Measurements from ENCODE around the gene HLF.

HLF gene

GRCh38 chr17:55282741-55283140, 18.0 kb downstream of the HLF start:
- H3K27ac ChIP-seq: no peak overlapping the region
- TF ChIP-seq, protein P1, sequence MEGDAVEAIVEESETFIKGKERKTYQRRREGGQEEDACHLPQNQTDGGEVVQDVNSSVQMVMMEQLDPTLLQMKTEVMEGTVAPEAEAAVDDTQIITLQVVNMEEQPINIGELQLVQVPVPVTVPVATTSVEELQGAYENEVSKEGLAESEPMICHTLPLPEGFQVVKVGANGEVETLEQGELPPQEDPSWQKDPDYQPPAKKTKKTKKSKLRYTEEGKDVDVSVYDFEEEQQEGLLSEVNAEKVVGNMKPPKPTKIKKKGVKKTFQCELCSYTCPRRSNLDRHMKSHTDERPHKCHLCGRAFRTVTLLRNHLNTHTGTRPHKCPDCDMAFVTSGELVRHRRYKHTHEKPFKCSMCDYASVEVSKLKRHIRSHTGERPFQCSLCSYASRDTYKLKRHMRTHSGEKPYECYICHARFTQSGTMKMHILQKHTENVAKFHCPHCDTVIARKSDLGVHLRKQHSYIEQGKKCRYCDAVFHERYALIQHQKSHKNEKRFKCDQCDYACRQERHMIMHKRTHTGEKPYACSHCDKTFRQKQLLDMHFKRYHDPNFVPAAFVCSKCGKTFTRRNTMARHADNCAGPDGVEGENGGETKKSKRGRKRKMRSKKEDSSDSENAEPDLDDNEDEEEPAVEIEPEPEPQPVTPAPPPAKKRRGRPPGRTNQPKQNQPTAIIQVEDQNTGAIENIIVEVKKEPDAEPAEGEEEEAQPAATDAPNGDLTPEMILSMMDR (conservative IDR thresholded peaks at IDR 0.05): no peak

GRCh38 chr17:55283256-55283965, 18.7 kb downstream of the HLF start:
- no peak overlapping the region; the same call in 1 of the 2 replicates for H3K27ac ChIP-seq
- TF ChIP-seq, protein P1 (conservative IDR thresholded peaks at IDR 0.05): no peak

DNA sequence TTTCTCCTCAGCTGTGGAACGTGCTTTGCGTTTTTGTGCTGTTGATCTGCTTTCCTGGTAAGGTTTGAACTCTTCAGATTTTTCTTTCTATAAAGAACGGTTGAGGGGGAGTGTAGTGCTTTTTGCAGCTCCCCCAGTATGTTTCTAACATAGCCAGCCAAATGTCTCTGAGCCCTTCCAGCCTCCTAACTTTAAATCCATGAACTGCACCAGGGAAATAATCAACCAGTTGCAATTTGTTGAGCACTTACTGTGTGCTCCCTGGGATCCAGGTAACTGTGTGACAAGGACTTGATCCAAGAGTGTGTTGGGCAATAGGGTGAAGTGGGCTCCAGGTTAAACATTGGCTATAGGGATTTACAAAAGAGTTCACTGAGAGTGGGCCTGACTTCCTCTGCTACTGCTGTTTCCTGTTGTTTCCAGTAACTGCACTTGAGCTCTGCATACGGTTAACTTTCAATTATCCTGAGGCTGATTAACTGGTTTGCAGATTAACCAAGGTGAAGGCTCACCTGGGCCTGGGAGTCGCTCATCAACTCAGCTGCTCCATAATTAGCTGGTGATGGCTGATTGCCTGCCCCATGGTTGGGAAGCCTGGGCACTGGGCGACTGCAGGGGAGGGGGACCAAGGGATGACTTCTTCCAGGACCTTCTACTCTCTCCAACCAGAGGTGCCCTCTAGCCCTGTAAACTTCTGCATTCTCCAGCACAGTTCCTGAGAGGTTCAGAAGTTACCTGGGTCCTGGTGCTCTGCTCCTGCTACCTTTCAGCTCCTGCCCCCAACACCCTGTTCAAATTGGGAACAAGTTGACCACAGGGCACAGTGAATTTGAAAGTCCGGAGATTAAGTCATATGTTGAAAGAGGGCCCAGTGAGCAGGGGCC, 19.5 kb downstream of the HLF start:
- TF ChIP-seq, protein P1 (conservative IDR thresholded peaks at IDR 0.05): no peak
- peak overlapping the region; percentile 83 for H3K27ac ChIP-seq

DNA sequence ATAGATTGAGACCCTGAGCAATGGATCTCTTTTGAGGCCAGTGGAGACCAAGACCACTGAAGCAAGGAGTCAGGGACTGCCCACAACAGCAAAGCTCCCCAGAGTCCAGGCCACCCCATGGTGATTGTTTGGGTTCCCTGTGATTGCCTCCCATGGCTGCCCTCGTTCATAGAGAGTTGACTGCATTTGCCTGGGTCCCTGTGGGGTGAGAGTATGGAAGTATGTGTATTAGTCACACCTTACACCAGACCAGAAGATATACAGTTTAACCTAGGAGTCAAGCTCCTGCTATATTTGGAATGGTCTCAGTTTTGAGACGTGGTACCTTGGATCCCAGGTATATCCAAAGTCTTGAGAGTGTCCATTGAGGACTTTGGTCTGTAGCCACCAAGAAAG, 20.2 kb downstream of the HLF start:
- peak overlapping the region; percentile 83 for H3K27ac ChIP-seq
- TF ChIP-seq, protein P1 (conservative IDR thresholded peaks at IDR 0.05): no peak

DNA sequence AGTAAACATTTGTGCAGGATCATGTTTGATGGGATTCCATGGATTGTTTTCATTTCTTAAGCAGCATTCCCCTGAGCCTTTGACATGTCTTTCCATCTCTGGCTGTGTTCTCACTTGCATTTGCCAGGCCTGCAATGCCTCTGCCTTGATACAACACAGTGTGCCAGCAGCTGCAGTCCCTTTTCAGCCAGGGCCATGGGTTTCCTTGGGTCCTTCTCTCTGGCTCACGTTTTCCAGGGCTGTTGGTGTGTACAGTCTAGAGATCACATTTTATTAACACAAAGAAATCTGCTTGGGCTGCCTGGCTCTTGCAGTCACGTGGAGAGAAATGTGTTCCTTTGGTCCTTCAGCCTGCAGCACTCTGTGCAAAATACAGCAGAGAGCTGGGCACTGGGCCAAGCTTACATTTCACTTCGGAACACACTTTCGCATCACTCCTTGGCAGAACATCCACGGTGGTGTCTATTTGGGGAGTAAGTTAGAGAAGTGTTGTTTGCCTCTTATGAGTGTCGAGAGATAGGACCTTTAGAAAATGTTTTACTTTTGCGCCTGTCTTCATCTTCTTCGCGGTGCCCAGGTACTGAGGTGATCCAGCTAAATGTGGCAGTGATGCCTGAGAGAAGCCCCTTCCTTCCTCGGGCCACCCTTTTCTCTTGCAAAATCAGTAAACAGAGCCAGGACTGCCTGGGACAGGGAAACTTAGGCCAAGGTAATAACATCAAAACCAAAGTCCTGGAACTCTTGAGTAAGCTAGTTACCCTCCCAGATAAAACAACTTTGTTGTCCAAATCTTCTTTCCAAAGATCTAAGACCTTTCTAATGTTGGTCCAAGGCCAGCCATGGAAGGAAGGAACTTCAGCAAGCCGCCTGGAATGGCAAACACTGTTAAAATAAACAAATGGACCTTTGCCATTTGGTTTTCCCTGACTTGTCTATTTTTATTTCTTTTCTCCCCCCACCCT, 20.9 kb downstream of the HLF start:
- TF ChIP-seq, protein P1 (conservative IDR thresholded peaks at IDR 0.05): no peak
- H3K27ac ChIP-seq: peak overlapping the region; percentile 83

DNA sequence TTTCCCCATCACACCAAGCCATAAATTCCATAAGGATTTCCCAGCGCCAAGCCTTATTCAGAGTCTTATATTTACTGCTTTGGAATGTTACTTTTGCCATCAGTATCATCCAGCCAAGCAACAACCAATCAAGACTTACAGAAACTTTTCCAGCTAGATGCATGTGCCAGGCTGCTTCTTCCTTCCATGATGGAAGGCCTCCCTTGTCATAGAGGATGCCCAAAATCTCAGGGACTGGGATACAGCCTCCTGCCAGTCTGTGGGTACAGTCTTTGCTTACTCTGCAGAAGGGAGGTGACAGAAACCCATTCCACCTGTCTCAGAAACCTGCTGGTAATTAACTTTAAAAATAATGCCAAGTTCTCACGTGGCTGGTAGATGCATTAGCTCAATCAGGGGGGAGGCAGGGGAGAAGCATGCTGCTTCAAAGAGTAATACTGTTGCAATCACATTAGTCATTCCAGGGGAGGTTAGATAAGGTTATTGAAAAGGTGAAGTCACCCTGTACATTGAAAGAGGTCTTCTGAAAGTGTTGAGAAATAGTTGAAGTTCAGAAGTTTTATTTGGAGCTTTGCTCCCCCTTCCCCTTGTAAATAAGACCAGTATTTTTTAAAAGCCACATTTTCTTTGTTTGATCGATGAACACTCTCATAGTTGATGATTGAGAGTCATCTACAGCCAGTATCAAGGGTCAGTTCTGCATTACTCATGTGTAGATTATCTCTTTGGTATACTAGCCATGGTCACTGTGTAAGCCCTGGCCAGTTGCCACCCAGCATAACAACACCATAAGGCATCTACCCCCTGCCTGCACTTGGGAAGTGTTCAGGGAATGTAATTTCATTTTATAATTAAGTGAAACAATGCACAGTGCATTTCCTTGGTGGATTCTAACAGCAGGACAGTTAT, 22.2 kb downstream of the HLF start:
- peak overlapping the region; percentile 83 for H3K27ac ChIP-seq
- TF ChIP-seq, protein P1 (conservative IDR thresholded peaks at IDR 0.05): no peak
